DND-41 (cell line): Measurements from ENCODE around the gene MSMB.

Source experiments
- EZH2 ChIP-seq: IDR thresholded peaks from 3 replicates; pipeline ENCODE4 v1.6.1; 2012; ENCODE audit warnings: borderline replicate concordance, low read depth, mild to moderate bottlenecking, moderate library complexity, low read length, inconsistent platforms; ENCODE audit not compliant: severe bottlenecking
- TF ChIP-seq, protein P1 (sequence below): IDR thresholded peaks from 2 replicates; pipeline ENCODE4 v1.5.1; 2012; ENCODE audit warnings: borderline replicate concordance, low read length, moderate library complexity, mild to moderate bottlenecking; ENCODE audit not compliant: poor library complexity, severe bottlenecking; ENCODE audit errors: extremely low read depth

DNA sequence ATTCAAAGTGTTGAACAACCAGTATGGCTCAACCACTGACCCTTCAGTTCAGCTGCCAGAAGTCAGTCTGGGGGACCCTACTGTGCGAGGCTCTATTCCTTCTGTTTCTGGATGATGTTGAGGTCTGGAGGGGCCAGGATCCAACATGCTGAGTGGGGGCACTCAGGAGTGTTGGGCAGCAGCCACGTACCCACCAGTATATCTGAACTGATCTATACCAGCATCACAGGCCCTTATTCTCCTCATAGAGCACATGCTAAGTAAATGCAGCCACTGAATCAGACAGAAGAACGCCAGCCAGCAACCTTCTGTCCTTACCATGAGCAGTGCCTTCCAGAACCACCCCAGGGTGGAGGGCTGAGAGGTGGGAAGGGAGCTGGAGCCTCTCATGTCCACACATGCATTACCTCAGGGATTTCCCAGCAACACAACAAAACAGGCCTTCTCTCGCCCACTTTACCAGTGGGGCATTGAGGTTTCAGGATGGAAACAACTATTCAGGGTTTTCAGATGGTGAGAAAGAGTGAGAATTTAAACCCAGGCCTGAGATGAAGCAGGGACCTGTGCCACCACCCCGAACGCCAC lies 6.8 kb upstream of the MSMB start:
- no peak for TF ChIP-seq EZH2
- TF ChIP-seq, protein P1, sequence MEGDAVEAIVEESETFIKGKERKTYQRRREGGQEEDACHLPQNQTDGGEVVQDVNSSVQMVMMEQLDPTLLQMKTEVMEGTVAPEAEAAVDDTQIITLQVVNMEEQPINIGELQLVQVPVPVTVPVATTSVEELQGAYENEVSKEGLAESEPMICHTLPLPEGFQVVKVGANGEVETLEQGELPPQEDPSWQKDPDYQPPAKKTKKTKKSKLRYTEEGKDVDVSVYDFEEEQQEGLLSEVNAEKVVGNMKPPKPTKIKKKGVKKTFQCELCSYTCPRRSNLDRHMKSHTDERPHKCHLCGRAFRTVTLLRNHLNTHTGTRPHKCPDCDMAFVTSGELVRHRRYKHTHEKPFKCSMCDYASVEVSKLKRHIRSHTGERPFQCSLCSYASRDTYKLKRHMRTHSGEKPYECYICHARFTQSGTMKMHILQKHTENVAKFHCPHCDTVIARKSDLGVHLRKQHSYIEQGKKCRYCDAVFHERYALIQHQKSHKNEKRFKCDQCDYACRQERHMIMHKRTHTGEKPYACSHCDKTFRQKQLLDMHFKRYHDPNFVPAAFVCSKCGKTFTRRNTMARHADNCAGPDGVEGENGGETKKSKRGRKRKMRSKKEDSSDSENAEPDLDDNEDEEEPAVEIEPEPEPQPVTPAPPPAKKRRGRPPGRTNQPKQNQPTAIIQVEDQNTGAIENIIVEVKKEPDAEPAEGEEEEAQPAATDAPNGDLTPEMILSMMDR = no peak
